Activated naive CD4-positive, alpha-beta T cell treated with anti-CD3 and anti-CD28 coated beads, Interleukin-2, amount 50 U/mL, for 72 hours (primary cell): ENCODE results near the gene TEAD1. TPM values are rescaled to one million over a fixed set of nuclear protein-coding genes. Genes with fewer than 3 reads are reported as not detected.

Experiments
- ATAC-seq, 2 donors: fragments of 150-1000 bp; cut with Tn5 transposase; 2 replicates each; pipeline ENCODE4 v1.10.0; 2021; ENCODE audit warnings: mild to moderate bottlenecking in 2 of 2, moderate library complexity in 2 of 2
- DNase-seq, 2 donors: peaks; one replicate each; pipeline ENCODE4 v3.0.0; 2021 to 2022; ENCODE audit warnings: low spot score in 2 of 2
- H3K27ac Mint-ChIP-seq, 2 donors: one replicate each; pipeline ENCODE4 v1.8.0; 2022; ENCODE audit warnings: mild to moderate bottlenecking in 2 of 2, mixed read lengths in 2 of 2
- H3K36me3 Mint-ChIP-seq, 2 donors: one replicate each; pipeline ENCODE4 v1.8.0; 2022; ENCODE audit warnings: mixed read lengths in 2 of 2
- H3K9me3 Mint-ChIP-seq, 2 donors: one replicate each; pipeline ENCODE4 v1.8.0; 2022; ENCODE audit warnings: mixed read lengths in 2 of 2
- total RNA-seq, 2 donors: library from RNA; stranded (reverse); gene quantifications; one replicate each; pipeline ENCODE4 v1.2.3, GENCODE V29; 2022

Gene TEAD1
- total RNA-seq, 2 donors from 2014 or later: 0.14 to 0.18 TPM

- DNase-seq (no peak), ATAC-seq (no peak)
- H3K36me3 Mint-ChIP-seq: no peaks in the 10 kb centered on the region
- no peaks in the 10 kb centered on the region for H3K9me3 Mint-ChIP-seq
- H3K27ac Mint-ChIP-seq: no peak overlapping the region
These were observed 18.2 kb downstream of the TEAD1 start for GRCh38 chr11:12692229-12693075.

- no peak for DNase-seq
- Mint-ChIP-seq H3K36me3 (no peaks in the 10 kb centered on the region), H3K9me3 (no peaks in the 10 kb centered on the region), H3K27ac (no peak overlapping the region)
- no peak for ATAC-seq
These were observed 18.9 kb downstream of the TEAD1 start for GRCh38 chr11:12693094-12693478.

GRCh38 chr11:12693479-12694182, 19.4 kb downstream of the TEAD1 start:
- peak; percentile 22 to 60 for DNase-seq
- ATAC-seq: peak; percentile 94 to 95
- H3K9me3 Mint-ChIP-seq: no peaks in the 10 kb centered on the region

GRCh38 chr11:12694183-12694531, 19.9 kb downstream of the TEAD1 start:
- DNase-seq (no peak), ATAC-seq (peak in 1 of 2 donors; percentile 29)
- no peaks in the 10 kb centered on the region for H3K36me3 Mint-ChIP-seq
- no peaks in the 10 kb centered on the region for H3K9me3 Mint-ChIP-seq
- no peak overlapping the region for H3K27ac Mint-ChIP-seq

More at GRCh38 chr11:12693479-12694182, 19.4 kb downstream of the TEAD1 start:
- Mint-ChIP-seq H3K36me3 (no peaks in the 10 kb centered on the region), H3K27ac (no peak overlapping the region)

GRCh38 chr11:12695221-12695794, 21.1 kb downstream of the TEAD1 start:
- no peak overlapping the region for H3K27ac Mint-ChIP-seq
- H3K9me3 Mint-ChIP-seq: no peaks in the 10 kb centered on the region
- ATAC-seq (no peak), DNase-seq (no peak)
- H3K36me3 Mint-ChIP-seq: no peaks in the 10 kb centered on the region

GRCh38 chr11:12695873-12696272, 21.7 kb downstream of the TEAD1 start:
- no peaks in the 10 kb centered on the region for H3K36me3 Mint-ChIP-seq
- no peaks in the 10 kb centered on the region for H3K9me3 Mint-ChIP-seq
- no peak for DNase-seq
- ATAC-seq: no peak
- no peak overlapping the region for H3K27ac Mint-ChIP-seq

GRCh38 chr11:12696911-12697581, 22.8 kb downstream of the TEAD1 start:
- H3K27ac Mint-ChIP-seq: no peak overlapping the region
- no peaks in the 10 kb centered on the region for H3K9me3 Mint-ChIP-seq
- ATAC-seq: no peak
- H3K36me3 Mint-ChIP-seq: no peaks in the 10 kb centered on the region
- DNase-seq: no peak

- no peaks in the 10 kb centered on the region for H3K36me3 Mint-ChIP-seq
- H3K9me3 Mint-ChIP-seq: no peaks in the 10 kb centered on the region
- ATAC-seq: no peak
- DNase-seq: no peak
- H3K27ac Mint-ChIP-seq: peak overlapping the region in 1 of 2 donors; percentile 5
These were observed 23.8 kb downstream of the TEAD1 start for GRCh38 chr11:12698048-12698447.

- H3K9me3 Mint-ChIP-seq: no peaks in the 10 kb centered on the region
These were observed 27.8 kb downstream of the TEAD1 start for GRCh38 chr11:12701811-12702592.

GRCh38 chr11:12702999-12703453, 28.8 kb downstream of the TEAD1 start:
- Mint-ChIP-seq H3K27ac (no peak overlapping the region), H3K36me3 (no peaks in the 10 kb centered on the region), H3K9me3 (no peaks in the 10 kb centered on the region)
- DNase-seq (no peak), ATAC-seq (no peak)

More at GRCh38 chr11:12701811-12702592, 27.8 kb downstream of the TEAD1 start:
- Mint-ChIP-seq H3K27ac (no peak overlapping the region), H3K36me3 (no peaks in the 10 kb centered on the region)
- ATAC-seq: no peak
- DNase-seq: no peak

- H3K27ac Mint-ChIP-seq: no peak overlapping the region
- DNase-seq: no peak
- no peaks in the 10 kb centered on the region for H3K36me3 Mint-ChIP-seq
- H3K9me3 Mint-ChIP-seq: no peaks in the 10 kb centered on the region
- no peak for ATAC-seq
These were observed 29.8 kb downstream of the TEAD1 start for GRCh38 chr11:12704049-12704448.

GRCh38 chr11:12705874-12706273, 31.7 kb downstream of the TEAD1 start:
- H3K9me3 Mint-ChIP-seq: no peaks in the 10 kb centered on the region
- DNase-seq (no peak), ATAC-seq (no peak)
- no peaks in the 10 kb centered on the region for H3K36me3 Mint-ChIP-seq
- H3K27ac Mint-ChIP-seq: no peak overlapping the region

GRCh38 chr11:12706545-12707499, 32.6 kb downstream of the TEAD1 start:
- no peak for ATAC-seq

GRCh38 chr11:12707500-12707880, 33.3 kb downstream of the TEAD1 start:
- DNase-seq (no peak), ATAC-seq (no peak)
- Mint-ChIP-seq H3K9me3 (no peaks in the 10 kb centered on the region), H3K27ac (no peak overlapping the region), H3K36me3 (no peaks in the 10 kb centered on the region)

More at GRCh38 chr11:12706545-12707499, 32.6 kb downstream of the TEAD1 start:
- no peak for DNase-seq
- Mint-ChIP-seq H3K27ac (no peak overlapping the region), H3K36me3 (no peaks in the 10 kb centered on the region), H3K9me3 (no peaks in the 10 kb centered on the region)

GRCh38 chr11:12711496-12711895, 37.3 kb downstream of the TEAD1 start:
- Mint-ChIP-seq H3K36me3 (no peaks in the 10 kb centered on the region), H3K9me3 (no peaks in the 10 kb centered on the region), H3K27ac (no peak overlapping the region)
- ATAC-seq: no peak
- no peak for DNase-seq
